GM19467 (cell line): ENCODE results near the gene SPPL2B.

Experiments
- ATAC-seq: cut with Tn5 transposase; IDR thresholded peaks from one replicate; pipeline ENCODE4 v1.9.1; 2021; ENCODE audit warnings: mild to moderate bottlenecking, moderate library complexity; ENCODE audit not compliant: unreplicated experiment

The SPPL2B gene

GRCh38 chr19:2320939-2321338 is 7.5 kb upstream of the SPPL2B start:
- no peak for ATAC-seq

DNA sequence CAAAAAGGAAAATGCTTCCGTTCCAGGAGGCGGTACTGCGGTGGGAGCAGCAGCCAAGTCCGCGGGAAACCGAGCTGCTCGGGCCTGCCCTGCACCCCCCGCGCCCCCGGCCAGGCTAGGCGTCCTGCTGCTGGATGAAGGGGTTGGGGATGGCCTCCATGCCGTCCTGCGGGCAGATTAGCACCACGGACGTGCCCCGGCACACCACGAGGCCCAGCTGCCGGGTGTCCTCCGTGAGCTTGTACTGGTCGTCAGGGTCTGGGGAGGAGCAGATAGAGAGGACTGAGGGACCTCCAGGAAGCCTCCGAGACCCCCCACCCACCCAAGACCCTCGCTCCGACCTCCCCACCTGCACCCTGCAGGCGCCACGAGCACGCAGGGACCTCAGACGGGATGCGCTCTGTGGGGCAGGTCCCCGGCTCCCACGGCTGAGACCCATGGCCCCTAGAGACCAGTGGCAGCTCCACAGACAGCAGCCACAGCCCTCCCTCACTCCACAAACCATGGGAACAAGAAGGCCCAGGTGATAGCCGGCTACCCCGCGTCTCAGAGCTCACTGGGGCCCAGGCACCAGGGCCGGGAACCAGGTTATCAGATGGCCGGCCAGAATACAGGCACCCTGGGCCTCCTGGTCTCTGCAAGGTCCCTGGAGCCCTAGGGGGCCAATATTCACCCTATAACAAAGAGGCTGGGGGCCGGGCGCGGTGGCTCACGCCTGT is 6.8 kb upstream of the SPPL2B start:
- ATAC-seq, result no peak

DNA sequence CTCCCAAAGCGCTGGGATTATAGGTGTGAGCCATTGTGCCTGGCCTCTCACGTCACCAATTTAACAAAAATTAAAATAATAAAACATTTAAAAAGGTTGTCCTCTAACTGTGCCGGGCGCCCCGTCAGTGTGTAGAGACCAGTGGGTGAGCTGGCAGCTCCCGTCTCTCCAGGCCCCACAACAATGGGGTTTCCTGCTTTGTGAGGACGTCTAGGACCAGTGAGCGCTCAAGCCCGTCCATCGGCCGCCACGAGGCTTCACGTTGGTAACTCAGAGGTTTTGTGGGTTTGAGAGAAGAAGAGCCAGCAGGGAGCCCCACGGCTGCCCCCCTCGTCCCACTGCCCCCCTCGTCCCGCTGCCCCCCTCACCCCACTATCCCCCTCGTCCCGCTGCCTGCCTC is 4.8 kb upstream of the SPPL2B start:
- ATAC-seq, result no peak

DNA sequence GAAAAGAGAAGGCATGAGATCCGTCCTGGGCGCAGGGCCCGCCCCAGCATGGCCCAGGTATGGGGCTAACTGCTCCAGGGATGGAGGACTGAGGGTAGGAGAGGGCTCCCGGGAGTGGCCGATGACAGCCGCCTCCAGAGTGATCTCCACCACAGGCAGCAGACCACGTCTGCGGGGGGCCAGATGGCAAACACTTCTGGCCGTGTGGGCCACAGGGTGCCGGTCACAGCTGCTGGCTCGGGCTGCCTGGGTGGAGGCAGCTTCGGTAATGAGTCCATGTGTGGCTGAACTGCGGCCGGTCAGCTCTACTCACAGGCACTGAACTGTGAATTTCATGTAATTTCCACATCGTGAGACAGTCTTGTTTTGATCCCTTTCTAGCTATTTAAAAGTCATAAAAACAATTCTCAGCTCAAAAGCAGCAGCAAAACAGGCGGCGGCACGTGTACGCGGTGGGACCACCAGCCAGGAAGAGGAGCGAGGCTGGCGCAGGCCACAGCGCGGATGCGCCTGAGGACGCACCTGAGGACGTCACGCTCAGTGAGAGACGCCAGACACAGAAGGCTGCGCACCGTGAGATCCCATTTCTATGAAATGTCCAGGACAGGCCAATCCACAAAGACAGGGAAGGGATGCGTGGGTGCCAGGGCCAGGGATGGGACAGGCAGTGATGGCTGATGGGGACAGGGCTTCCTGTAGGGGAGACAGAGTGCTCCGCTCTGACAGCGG is 4.1 kb upstream of the SPPL2B start:
- ATAC-seq, result no peak

- no peak for ATAC-seq
These were observed 3.0 kb upstream of the SPPL2B start for GRCh38 chr19:2325281-2326046.

- no peak for ATAC-seq
These were observed 1.7 kb upstream of the SPPL2B start for GRCh38 chr19:2326699-2327360.

- no peak for ATAC-seq
These were observed 597 bp upstream of the SPPL2B start for GRCh38 chr19:2327773-2328400.

GRCh38 chr19:2329149-2329478 is 630 bp downstream of the SPPL2B start:
- no peak for ATAC-seq

DNA sequence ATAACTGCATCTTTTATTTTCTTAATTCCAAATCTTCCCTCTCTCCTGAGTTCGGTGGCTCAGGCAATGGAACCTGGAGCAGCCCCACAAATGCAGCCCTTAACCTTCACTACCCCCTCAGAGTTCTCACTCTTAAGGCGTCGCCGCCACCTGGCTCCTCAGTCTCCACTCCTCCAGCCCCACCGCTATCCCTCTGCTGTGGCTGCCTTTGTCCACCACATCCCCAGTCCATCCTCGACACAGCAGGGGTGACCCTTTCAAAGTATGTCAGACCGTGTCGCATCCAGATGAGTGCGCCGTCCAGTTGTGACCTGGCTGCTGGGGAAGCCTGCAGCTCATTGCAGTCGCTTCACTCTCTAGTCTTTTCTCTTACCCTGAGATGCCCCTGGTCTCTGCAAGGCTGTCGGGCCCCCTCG is 1.0 kb downstream of the SPPL2B start:
- ATAC-seq, result no peak

GRCh38 chr19:2330255-2330631 is 1.8 kb downstream of the SPPL2B start:
- ATAC-seq, result no peak

- no peak for ATAC-seq
These were observed 2.3 kb downstream of the SPPL2B start for GRCh38 chr19:2330632-2331284.

GRCh38 chr19:2331601-2332246 is 3.2 kb downstream of the SPPL2B start:
- no peak for ATAC-seq

DNA sequence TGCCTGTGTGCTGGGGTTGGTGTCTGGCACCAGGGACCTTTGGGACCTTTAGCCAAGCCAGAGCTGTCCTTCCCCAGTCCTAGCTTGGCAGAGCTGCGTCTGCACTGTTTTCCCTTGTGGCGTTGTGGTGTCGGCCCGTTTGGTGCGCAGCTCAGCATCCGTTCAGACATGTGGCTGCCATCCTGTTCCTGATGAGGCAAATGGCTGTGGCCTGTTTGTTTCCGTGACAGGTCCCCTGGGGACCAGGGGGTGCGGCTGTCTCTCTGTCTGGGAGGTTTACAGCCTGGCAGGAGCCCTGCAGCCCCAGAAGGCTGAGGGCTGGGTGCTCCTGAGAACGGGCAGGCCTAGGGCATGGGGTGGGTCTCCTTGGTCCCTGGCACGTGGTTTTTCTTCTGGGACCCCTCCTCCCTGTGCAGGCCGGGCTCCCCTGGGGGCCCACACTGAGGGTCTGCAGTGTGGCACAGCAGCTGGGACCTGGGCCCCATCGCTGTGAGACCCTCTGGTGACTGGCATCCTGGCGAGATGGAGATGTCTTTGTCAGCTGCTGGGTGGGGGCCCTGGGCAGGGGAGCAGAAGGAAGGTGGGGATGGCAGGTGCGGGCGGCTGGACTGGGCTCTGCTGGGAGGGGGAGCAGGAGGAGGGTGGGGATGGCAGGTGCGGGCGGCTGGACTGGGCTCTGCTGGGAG is 4.0 kb downstream of the SPPL2B start:
- ATAC-seq, result no peak

DNA sequence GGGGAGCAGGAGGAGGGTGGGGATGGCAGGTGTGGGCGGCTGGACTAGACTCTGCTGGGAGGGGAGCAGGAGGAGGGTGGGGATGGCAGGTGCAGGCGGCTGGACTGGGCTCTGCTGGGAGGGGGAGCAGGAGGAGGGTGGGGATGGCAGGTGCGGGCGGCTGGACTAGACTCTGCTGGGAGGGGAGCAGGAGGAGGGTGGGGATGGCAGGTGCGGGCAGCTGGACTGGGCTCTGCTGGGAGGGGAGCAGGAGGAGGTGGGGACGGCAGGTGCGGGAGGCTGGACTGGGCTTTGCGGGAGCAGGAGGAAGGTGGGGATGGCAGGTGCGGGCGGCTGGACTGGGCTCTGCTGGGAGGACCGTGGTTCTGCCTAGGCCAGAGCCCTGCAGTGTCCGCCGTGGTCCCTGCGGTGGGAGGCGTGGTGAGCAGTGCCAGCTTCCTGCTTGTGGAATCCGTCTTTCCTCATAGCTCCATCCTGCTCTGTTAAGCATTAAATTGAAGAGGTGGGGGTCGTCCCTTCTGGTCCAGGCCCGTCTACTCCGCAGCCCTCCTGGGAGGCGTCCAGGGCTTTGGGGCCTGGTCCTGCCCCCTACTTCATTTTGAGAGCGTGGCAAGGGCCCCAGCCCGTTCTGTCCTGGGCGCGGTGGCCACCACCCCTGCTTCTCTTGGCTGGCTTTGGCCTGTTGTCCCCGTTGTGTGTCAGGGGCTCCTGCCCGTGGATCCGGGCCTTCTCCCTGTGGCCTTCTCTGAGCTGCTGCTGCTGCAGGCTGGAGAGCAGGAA is 4.7 kb downstream of the SPPL2B start:
- no peak for ATAC-seq

- no peak for ATAC-seq
These were observed 5.3 kb downstream of the SPPL2B start for GRCh38 chr19:2333807-2334211.

DNA sequence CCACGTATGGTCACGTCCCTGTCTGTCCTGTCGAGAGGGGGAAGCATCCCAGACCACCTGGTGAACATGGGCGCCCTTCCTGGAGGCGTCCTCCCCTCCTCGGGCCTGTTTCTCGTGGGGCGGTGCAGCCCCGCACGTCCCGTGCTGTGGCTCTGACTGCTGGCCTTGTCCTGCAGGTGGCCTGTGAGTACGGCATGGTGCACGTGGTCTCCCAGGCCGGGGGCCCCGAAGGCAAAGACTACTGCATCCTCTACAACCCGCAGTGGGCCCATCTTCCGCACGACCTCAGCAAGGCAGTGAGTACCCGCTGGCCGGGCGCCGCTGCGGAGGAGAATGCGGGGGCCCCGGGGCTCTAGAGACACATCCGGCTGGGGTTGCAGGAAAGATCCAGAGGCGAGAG is 5.9 kb downstream of the SPPL2B start:
- no peak for ATAC-seq

DNA sequence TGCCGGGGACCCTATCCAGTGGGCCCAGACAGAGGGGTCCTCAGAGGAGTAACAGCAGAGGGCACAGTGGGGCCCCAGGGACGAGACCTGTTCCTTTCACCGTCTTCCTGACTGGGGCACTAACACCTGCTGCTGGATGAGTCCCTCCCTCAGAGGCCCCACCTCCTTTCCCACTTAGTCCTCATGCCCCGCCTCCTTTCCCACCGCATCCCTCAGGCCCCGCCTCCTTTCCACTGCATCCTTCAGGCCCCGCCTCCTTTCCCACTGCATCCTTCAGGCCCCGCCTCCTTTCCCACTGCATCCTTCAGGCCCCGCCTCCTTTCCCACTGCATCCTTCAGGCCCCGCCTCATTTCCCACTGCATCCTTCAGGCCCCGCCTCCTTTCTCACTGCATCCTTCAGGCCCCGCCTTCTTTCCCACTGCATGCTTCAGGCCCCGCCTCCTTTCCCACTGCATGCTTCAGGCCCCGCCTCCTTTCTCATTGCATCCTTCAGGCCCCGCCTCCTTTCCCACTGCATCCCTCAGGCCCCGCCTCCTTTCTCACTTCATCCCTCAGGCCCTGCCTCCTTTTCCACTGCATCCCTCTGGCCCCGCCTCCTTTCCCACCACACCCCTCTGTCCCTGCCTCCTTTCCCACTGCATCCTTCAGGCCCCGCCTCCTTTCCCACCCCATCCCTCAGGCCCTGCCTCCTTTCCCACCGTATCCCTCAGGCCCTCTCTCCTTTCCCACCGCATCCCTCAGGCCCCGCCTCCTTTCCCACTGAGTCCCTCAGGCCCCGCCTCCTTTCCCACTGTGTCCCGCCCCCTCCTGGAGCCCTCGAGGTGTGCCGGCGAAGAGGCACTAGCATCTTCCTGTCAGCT is 6.7 kb downstream of the SPPL2B start:
- ATAC-seq, result no peak

DNA sequence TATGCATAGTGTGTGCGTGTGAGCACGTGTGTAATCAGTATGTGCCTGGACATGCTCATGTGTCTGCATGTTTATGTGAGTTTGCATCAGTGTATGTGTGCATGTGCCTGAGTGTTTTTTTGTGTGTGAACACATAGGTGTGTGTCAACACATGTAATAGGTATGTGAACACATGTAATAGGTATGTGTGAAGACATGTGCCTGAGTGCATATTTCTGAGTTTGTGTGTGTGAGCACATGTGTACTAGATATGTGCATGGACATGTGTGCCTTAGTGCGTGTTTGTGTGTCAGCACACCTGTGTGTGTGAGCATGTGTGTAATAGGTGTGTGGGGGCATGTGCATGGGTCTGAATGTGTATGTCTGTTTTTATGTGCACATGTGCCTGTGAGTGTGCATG is 7.4 kb downstream of the SPPL2B start:
- no peak for ATAC-seq
